Adipose tissue (tissue), 3 donors: ENCODE measurements around the gene TM9SF2. TPM values are rescaled to one million over a fixed set of nuclear protein-coding genes. Genes with fewer than 3 reads are reported as not detected.

ENCODE experiments used
- H3K27ac ChIP-seq: one replicate; pipeline ENCODE4 v1.5.1; 2013; ENCODE audit warnings: low read depth, low read length
- WGBS, 3 donors: extraction: QIAGEN DNeasy Blood & Tissue Kit; methylation state at CpG; one replicate each; pipeline ENCODE4 v1.1.7; 2013; 5-methylcytosine and 5-hydroxymethylcytosine counted together
- polyA plus RNA-seq, 3 donors: library from polyadenylated mRNA; stranded (reverse); fragments of 200-250 nt; gene quantifications; one replicate each; pipeline ENCODE4 v1.2.3, GENCODE V29; 2013
- donor health status: healthy with polysubstance abuse.
- donor health status: Bipolar disorder and iron deficiency.
- donor health status: healthy.

The TM9SF2 gene
- polyA plus RNA-seq, 3 donors = 31.6 to 71.5 (median 57.1) TPM

- 49 to 61% (median 54%) methylated on average over 7 of the region's 7 CpGs for WGBS, 3 donors
- H3K27ac ChIP-seq = no peak overlapping the region
Measured at GRCh38 chr13:99600318-99600717, 99.0 kb downstream of the TM9SF2 start.

DNA sequence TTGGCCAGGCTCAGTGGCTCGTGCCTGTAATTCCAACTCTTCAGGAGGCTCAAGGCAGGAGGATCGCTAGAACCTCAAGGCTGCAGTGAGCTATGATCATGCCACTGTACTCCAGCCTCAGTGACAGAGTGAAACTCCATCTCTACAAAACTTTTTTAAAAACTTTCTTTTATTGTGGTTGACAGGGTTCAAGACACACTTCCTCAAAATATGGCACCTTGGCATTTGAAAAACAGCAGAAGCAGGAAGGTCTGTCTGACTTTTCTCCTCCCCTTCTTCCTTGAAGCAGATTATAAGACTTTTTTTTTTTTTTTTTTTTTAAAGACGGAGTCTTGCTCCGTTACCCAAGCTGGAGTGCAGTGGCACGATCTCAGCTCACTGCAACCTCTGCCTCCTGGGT is 100.3 kb downstream of the TM9SF2 start:
- H3K27ac ChIP-seq = no peak overlapping the region
- 68 to 88% (median 73%) methylated on average over 5 of the region's 5 CpGs for WGBS, 3 donors

GRCh38 chr13:99604636-99605035 is 103.4 kb downstream of the TM9SF2 start:
- 94 to 96% (median 94%) methylated on average over 3 of the region's 3 CpGs for WGBS, 3 donors
- no peak overlapping the region for H3K27ac ChIP-seq

GRCh38 chr13:99605420-99606323 is 104.4 kb downstream of the TM9SF2 start:
- WGBS, 3 donors = 25 to 33% (median 28%) methylated on average over 18 of the region's 18 CpGs
- no peak overlapping the region for H3K27ac ChIP-seq

GRCh38 chr13:99606324-99607066 is 105.2 kb downstream of the TM9SF2 start, which contains the start of gene CLYBL:
Gene CLYBL, plus strand, starts transcription at chr13:99606690.
- no peak within 1 kb of the TSS for H3K27ac ChIP-seq
- WGBS, 3 donors = 1 to 2% (median 1%) methylated on average over 50 to 66 of the region's 73 CpGs

- 92 to 96% (median 96%) methylated on average over 15 of the region's 15 CpGs for WGBS, 3 donors
- no peak overlapping the region for H3K27ac ChIP-seq
Measured at GRCh38 chr13:99608345-99608744, 107.1 kb downstream of the TM9SF2 start.

GRCh38 chr13:99610702-99611289 is 109.5 kb downstream of the TM9SF2 start:
- H3K27ac ChIP-seq = no peak overlapping the region
- WGBS, 3 donors = 73 to 79% (median 74%) methylated on average over 4 of the region's 4 CpGs

Other genes with a start within 250 kb of the TM9SF2 start
- gene GPR18, start 243.1 kb upstream of the TM9SF2 start, polyA plus RNA-seq = under 1 TPM in 2 of 3 donors, not detected in 1; 0.12 to 0.16 TPM
- gene GPR183, start 194.1 kb upstream of the TM9SF2 start, polyA plus RNA-seq = 10 to 100 TPM in 1 of 3 donors, 1 to 10 TPM in 2; 1.4 to 10.3 (median 9.8) TPM
- gene CLYBL, start 105.2 kb downstream of the TM9SF2 start, polyA plus RNA-seq = 1 to 10 TPM; 4.0 to 5.9 (median 4.2) TPM